Vagina (tissue), 2 donors: Measurements from ENCODE around the gene ATP2B2.

Source experiments
- CTCF ChIP-seq, 3 experiments: fragments of 450-650 bp in 2 of 3; fragments of 200-600 bp in 1 of 3; sonication (generic) in 1 of 3; IDR thresholded peaks; one replicate each; pipeline ENCODE4 v1.5.1; 2017 to 2019; ENCODE audit warnings: antibody characterized with exemption in 3 of 3, mild to moderate bottlenecking in 2 of 3, moderate library complexity in 2 of 3
- POLR2A ChIP-seq, 2 donors: fragments of 450-650 bp; IDR thresholded peaks; one replicate each; pipeline ENCODE4 v1.6.1; 2017; ENCODE audit warnings: antibody characterized with exemption in 2 of 2, mild to moderate bottlenecking in 2 of 2, moderate library complexity in 2 of 2

- TF ChIP-seq CTCF (IDR thresholded peaks at IDR 0.05) = no peak
- no peak for TF ChIP-seq POLR2A (IDR thresholded peaks at IDR 0.05)
Observed at GRCh38 chr3:10529809-10530208, 24.4 kb upstream of the ATP2B2 start.
